Hippocampal formation (tissue), 2 donors: Measurements from ENCODE around the gene ADGRF1.

Experiments
- DNase-seq, 2 donors: peaks; one replicate each; lab custom pipeline; 2025; lab: John Stamatoyannopoulos, UW

ADGRF1 gene

GRCh38 chr6:46979206-46979605, 62.9 kb downstream of the ADGRF1 start:
- no peak for DNase-seq

- DNase-seq = no peak
Observed at GRCh38 chr6:46974786-46975185, 67.3 kb downstream of the ADGRF1 start.

GRCh38 chr6:46973029-46973428, 69.1 kb downstream of the ADGRF1 start:
- no peak for DNase-seq

- no peak for DNase-seq
Observed at GRCh38 chr6:46972531-46972930, 69.6 kb downstream of the ADGRF1 start.

- no peak for DNase-seq
Observed at GRCh38 chr6:46969206-46969605, 72.9 kb downstream of the ADGRF1 start.

GRCh38 chr6:46967826-46968349, 74.2 kb downstream of the ADGRF1 start:
- DNase-seq = no peak

GRCh38 chr6:46964716-46965519, 77.2 kb downstream of the ADGRF1 start:
- no peak for DNase-seq

GRCh38 chr6:46963626-46964025, 78.5 kb downstream of the ADGRF1 start:
- DNase-seq = no peak

GRCh38 chr6:46963039-46963438, 79.1 kb downstream of the ADGRF1 start:
- DNase-seq = no peak

GRCh38 chr6:46961711-46962110, 80.4 kb downstream of the ADGRF1 start:
- no peak for DNase-seq

- DNase-seq = no peak
Observed at GRCh38 chr6:46961232-46961631, 80.9 kb downstream of the ADGRF1 start.

GRCh38 chr6:46959419-46959818, 82.7 kb downstream of the ADGRF1 start:
- DNase-seq = no peak

- no peak for DNase-seq
Observed at GRCh38 chr6:46956409-46956808, 85.7 kb downstream of the ADGRF1 start.

- DNase-seq = no peak
Observed at GRCh38 chr6:46954837-46955451, 87.2 kb downstream of the ADGRF1 start.

GRCh38 chr6:46953921-46954320, 88.2 kb downstream of the ADGRF1 start:
- DNase-seq = no peak

- DNase-seq = no peak
Observed at GRCh38 chr6:46949632-46950280, 92.4 kb downstream of the ADGRF1 start.

- DNase-seq = no peak
Observed at GRCh38 chr6:46948699-46949098, 93.4 kb downstream of the ADGRF1 start.
